WTC11 (cell line): ENCODE data around the gene GALNT17. TPM values are rescaled to one million over a fixed set of nuclear protein-coding genes. Genes with fewer than 3 reads are reported as not detected.

Experiments used
- ATAC-seq: fragments of 200-7000 bp; cut with Tn5 transposase; 2 replicates; pipeline ENCODE4 v1.10.0; 2021; ENCODE audit warnings: mild to moderate bottlenecking, moderate library complexity
- CTCF ChIA-PET: fragments of 300-600 bp; sonication (Branson Sonifier 250); formaldehyde crosslinking; loops from one replicate; lab custom pipeline; 2021; ENCODE audit warnings: antibody characterized with exemption; lab: Charles Lee
- POLR2A ChIA-PET: fragments of 350-600 bp; sonication (Branson Sonifier 250); formaldehyde crosslinking; loops from one replicate; lab custom pipeline; 2021; ENCODE audit warnings: antibody characterized with exemption; lab: Charles Lee
- DNase-seq: peaks from one replicate; pipeline ENCODE4 v3.0.0; 2021; ENCODE audit warnings: low spot score
- H3K27ac Mint-ChIP-seq: 2 replicates; pipeline ENCODE4 v1.8.0; 2021; ENCODE audit warnings: mixed read lengths
- H3K27me3 Mint-ChIP-seq: 2 replicates; pipeline ENCODE4 v1.8.0; 2021; ENCODE audit warnings: low read depth, mild to moderate bottlenecking, moderate library complexity, mixed read lengths
- H3K36me3 Mint-ChIP-seq: 2 replicates; pipeline ENCODE4 v1.8.0; 2021; ENCODE audit warnings: mixed read lengths
- H3K4me1 Mint-ChIP-seq: 2 replicates; pipeline ENCODE4 v1.8.0; 2022; ENCODE audit warnings: mixed read lengths
- H3K4me3 Mint-ChIP-seq: 2 replicates; pipeline ENCODE4 v1.8.0; 2021; ENCODE audit warnings: mild to moderate bottlenecking, moderate library complexity, mixed read lengths
- H3K9me3 Mint-ChIP-seq: 2 replicates; pipeline ENCODE4 v1.8.0; 2021; ENCODE audit warnings: mixed read lengths
- ELF4 ChIP-seq: sonication (generic); formaldehyde crosslinking; IDR thresholded peaks from 2 replicates; pipeline ENCODE4 v1.8.1; 2022; ENCODE audit warnings: low read depth, mild to moderate bottlenecking, moderate library complexity, missing genetic modification reagents
- EMX1 ChIP-seq: fragments of 250-450 bp; sonication (Bioruptor Pico); IDR thresholded peaks from 2 replicates; pipeline ENCODE4 v1.8.0; 2021; ENCODE audit warnings: mild to moderate bottlenecking
- OVOL2 ChIP-seq: fragments of 250-450 bp; sonication (Bioruptor Pico); IDR thresholded peaks from 2 replicates; pipeline ENCODE4 v1.9.0; 2021; ENCODE audit warnings: mild to moderate bottlenecking, borderline replicate concordance
- SP1 ChIP-seq: sonication (generic); formaldehyde crosslinking; conservative IDR thresholded peaks from 2 replicates; pipeline ENCODE4 v1.8.1; 2022; ENCODE audit warnings: missing genetic modification reagents
- TEAD4 ChIP-seq: sonication (generic); formaldehyde crosslinking; IDR thresholded peaks from 2 replicates; pipeline ENCODE4 v1.8.0; 2022; ENCODE audit warnings: mild to moderate bottlenecking, missing genetic modification reagents
- total RNA-seq: library from RNA; stranded (reverse); gene quantifications from 3 replicates; pipeline ENCODE4 v1.2.3, GENCODE V29; 2021
- TF ChIP-seq, protein P1 (sequence below): sonication (generic); formaldehyde crosslinking; IDR thresholded peaks from 2 replicates; pipeline ENCODE4 v1.8.1; 2022; ENCODE audit warnings: low read depth, missing genetic modification reagents, borderline replicate concordance
- TF ChIP-seq, protein P2 (sequence below): sonication (generic); formaldehyde crosslinking; IDR thresholded peaks from 2 replicates; pipeline ENCODE4 v1.8.0; 2022; ENCODE audit warnings: mild to moderate bottlenecking, missing genetic modification reagents
- TF ChIP-seq, protein P3 (sequence below): sonication (generic); formaldehyde crosslinking; IDR thresholded peaks from 2 replicates; pipeline ENCODE4 v1.8.0; 2023; ENCODE audit warnings: mild to moderate bottlenecking, missing genetic modification reagents
- TF ChIP-seq, protein P4 (sequence below): sonication (generic); formaldehyde crosslinking; IDR thresholded peaks from 2 replicates; pipeline ENCODE4 v1.8.1; 2023; ENCODE audit warnings: mild to moderate bottlenecking, missing genetic modification reagents, borderline replicate concordance
- TF ChIP-seq, protein P5 (sequence below): fragments of 250-450 bp; sonication (Bioruptor Pico); IDR thresholded peaks from 2 replicates; pipeline ENCODE4 v2.1.2; 2022; ENCODE audit warnings: mild to moderate bottlenecking, moderate library complexity
- TF ChIP-seq, protein P6 (sequence below): fragments of 250-450 bp; sonication (Bioruptor Pico); IDR thresholded peaks from 2 replicates; pipeline ENCODE4 v1.8.0; 2021; ENCODE audit warnings: mild to moderate bottlenecking
- TF ChIP-seq, protein P7 (sequence below): sonication (generic); formaldehyde crosslinking; IDR thresholded peaks from 2 replicates; pipeline ENCODE4 v1.8.1; 2023; ENCODE audit warnings: mild to moderate bottlenecking, missing genetic modification reagents, moderate library complexity
- TF ChIP-seq, protein P8 (sequence below): fragments of 250-450 bp; sonication (Bioruptor Pico); IDR thresholded peaks from 2 replicates; pipeline ENCODE4 v1.9.0; 2021; ENCODE audit warnings: moderate library complexity, mild to moderate bottlenecking, inconsistent platforms, borderline replicate concordance
- TF ChIP-seq, protein P9 (sequence below): sonication (generic); formaldehyde crosslinking; IDR thresholded peaks from 2 replicates; pipeline ENCODE4 v1.8.0; 2023; ENCODE audit warnings: missing genetic modification reagents

Gene GALNT17
- total RNA-seq, 1 experiment from 2014 or later, result 61.1 TPM

DNA sequence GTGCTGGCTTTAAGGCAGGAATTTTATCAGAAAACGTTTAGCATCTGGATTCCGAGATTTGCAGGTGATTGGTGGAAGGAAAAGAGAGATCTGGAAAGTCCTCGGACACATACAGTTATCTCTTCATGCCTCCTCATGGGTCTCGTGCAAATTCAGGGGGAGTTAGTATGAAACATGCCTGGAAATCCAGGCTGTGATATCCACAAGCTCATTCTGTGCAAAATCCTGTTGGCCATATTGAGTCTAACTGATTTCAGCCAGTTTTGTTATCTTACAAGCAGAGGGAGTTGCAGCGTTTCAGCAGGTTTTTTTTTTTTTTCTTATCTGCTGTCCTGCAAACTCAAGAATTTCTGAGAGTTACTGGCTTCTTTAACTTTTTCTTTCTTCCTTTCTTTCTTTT, 411.5 kb downstream of the GALNT17 start (continued):
- TF ChIP-seq, protein P1, sequence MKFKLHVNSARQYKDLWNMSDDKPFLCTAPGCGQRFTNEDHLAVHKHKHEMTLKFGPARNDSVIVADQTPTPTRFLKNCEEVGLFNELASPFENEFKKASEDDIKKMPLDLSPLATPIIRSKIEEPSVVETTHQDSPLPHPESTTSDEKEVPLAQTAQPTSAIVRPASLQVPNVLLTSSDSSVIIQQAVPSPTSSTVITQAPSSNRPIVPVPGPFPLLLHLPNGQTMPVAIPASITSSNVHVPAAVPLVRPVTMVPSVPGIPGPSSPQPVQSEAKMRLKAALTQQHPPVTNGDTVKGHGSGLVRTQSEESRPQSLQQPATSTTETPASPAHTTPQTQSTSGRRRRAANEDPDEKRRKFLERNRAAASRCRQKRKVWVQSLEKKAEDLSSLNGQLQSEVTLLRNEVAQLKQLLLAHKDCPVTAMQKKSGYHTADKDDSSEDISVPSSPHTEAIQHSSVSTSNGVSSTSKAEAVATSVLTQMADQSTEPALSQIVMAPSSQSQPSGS (CRISPR knock-in tag), result no peak

DNA sequence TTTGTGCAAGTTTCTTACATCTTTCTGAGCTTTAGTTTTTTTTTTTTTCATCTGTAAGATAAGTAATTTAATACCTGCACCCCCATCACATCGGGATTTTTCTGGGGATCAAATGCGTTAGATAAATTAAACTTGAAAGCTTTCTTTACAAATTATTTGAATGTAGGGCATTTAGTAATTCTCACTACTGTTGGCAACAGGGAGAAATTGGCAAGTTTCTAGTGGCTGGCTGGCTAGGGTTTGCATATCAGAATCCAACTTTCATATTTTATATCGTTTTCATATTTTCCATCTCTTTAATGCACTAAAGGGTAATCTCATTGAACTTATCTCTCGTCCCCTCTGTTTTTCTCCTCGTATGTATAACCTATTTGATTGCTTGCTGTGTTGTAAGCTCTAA, 412.9 kb downstream of the GALNT17 start:
- Mint-ChIP-seq H3K4me1 (peaks cover 21% of the 10 kb centered on the region), H3K27ac (no peak overlapping the region), H3K27me3 (no peaks in the 10 kb centered on the region), H3K4me3 (no peak overlapping the region), H3K36me3 (peaks cover 19% of the 10 kb centered on the region), H3K9me3 (peaks cover 16% of the 10 kb centered on the region)
- no peak for DNase-seq
- POLR2A ChIA-PET, result no interaction called here
- CTCF ChIA-PET, result no interaction called here
- ATAC-seq, result no peak
- TF ChIP-seq, protein P2, sequence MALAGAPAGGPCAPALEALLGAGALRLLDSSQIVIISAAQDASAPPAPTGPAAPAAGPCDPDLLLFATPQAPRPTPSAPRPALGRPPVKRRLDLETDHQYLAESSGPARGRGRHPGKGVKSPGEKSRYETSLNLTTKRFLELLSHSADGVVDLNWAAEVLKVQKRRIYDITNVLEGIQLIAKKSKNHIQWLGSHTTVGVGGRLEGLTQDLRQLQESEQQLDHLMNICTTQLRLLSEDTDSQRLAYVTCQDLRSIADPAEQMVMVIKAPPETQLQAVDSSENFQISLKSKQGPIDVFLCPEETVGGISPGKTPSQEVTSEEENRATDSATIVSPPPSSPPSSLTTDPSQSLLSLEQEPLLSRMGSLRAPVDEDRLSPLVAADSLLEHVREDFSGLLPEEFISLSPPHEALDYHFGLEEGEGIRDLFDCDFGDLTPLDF, result no peak
- TF ChIP-seq, protein P3, sequence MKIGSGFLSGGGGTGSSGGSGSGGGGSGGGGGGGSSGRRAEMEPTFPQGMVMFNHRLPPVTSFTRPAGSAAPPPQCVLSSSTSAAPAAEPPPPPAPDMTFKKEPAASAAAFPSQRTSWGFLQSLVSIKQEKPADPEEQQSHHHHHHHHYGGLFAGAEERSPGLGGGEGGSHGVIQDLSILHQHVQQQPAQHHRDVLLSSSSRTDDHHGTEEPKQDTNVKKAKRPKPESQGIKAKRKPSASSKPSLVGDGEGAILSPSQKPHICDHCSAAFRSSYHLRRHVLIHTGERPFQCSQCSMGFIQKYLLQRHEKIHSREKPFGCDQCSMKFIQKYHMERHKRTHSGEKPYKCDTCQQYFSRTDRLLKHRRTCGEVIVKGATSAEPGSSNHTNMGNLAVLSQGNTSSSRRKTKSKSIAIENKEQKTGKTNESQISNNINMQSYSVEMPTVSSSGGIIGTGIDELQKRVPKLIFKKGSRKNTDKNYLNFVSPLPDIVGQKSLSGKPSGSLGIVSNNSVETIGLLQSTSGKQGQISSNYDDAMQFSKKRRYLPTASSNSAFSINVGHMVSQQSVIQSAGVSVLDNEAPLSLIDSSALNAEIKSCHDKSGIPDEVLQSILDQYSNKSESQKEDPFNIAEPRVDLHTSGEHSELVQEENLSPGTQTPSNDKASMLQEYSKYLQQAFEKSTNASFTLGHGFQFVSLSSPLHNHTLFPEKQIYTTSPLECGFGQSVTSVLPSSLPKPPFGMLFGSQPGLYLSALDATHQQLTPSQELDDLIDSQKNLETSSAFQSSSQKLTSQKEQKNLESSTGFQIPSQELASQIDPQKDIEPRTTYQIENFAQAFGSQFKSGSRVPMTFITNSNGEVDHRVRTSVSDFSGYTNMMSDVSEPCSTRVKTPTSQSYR (CRISPR knock-in tag), result no peak

DNA sequence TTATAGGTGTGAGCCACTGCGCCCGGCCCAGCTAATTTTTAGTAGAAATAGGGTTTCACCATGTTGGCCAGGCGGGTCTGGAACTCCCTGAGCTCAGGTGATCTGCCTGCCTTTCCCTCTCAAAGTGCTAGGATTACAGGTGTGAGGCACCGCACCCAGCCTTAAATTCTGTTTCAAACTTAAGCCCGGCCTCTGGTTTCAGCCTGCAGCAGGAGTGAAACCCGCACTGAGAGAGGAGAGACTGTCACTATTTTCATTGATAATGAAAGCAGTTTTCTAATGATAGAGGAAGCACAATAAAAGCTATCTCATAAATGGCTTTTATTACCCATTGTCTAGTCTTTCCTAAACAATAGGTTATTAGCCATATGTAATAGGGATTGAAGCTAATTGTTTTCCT, 415.5 kb downstream of the GALNT17 start:
- Mint-ChIP-seq H3K4me1 (peaks cover 11% of the 10 kb centered on the region), H3K4me3 (no peak overlapping the region), H3K27ac (no peak overlapping the region), H3K27me3 (no peaks in the 10 kb centered on the region), H3K9me3 (peaks cover 28% of the 10 kb centered on the region), H3K36me3 (peaks cover 30% of the 10 kb centered on the region)
- POLR2A ChIA-PET, result no interaction called here
- DNase-seq (no peak), ATAC-seq (no peak)
- CTCF ChIA-PET, result no interaction called here
- TF ChIP-seq TEAD4 (CRISPR knock-in tag) (no peak), SP1 (no peak), EMX1 (CRISPR knock-in tag) (no peak), ELF4 (CRISPR knock-in tag) (no peak), OVOL2 (CRISPR knock-in tag) (no peak)
- TF ChIP-seq, protein P4, sequence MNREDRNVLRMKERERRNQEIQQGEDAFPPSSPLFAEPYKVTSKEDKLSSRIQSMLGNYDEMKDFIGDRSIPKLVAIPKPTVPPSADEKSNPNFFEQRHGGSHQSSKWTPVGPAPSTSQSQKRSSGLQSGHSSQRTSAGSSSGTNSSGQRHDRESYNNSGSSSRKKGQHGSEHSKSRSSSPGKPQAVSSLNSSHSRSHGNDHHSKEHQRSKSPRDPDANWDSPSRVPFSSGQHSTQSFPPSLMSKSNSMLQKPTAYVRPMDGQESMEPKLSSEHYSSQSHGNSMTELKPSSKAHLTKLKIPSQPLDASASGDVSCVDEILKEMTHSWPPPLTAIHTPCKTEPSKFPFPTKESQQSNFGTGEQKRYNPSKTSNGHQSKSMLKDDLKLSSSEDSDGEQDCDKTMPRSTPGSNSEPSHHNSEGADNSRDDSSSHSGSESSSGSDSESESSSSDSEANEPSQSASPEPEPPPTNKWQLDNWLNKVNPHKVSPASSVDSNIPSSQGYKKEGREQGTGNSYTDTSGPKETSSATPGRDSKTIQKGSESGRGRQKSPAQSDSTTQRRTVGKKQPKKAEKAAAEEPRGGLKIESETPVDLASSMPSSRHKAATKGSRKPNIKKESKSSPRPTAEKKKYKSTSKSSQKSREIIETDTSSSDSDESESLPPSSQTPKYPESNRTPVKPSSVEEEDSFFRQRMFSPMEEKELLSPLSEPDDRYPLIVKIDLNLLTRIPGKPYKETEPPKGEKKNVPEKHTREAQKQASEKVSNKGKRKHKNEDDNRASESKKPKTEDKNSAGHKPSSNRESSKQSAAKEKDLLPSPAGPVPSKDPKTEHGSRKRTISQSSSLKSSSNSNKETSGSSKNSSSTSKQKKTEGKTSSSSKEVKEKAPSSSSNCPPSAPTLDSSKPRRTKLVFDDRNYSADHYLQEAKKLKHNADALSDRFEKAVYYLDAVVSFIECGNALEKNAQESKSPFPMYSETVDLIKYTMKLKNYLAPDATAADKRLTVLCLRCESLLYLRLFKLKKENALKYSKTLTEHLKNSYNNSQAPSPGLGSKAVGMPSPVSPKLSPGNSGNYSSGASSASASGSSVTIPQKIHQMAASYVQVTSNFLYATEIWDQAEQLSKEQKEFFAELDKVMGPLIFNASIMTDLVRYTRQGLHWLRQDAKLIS (CRISPR knock-in tag), result no peak
- TF ChIP-seq, protein P1 (CRISPR knock-in tag), result no peak
- TF ChIP-seq, protein P5, sequence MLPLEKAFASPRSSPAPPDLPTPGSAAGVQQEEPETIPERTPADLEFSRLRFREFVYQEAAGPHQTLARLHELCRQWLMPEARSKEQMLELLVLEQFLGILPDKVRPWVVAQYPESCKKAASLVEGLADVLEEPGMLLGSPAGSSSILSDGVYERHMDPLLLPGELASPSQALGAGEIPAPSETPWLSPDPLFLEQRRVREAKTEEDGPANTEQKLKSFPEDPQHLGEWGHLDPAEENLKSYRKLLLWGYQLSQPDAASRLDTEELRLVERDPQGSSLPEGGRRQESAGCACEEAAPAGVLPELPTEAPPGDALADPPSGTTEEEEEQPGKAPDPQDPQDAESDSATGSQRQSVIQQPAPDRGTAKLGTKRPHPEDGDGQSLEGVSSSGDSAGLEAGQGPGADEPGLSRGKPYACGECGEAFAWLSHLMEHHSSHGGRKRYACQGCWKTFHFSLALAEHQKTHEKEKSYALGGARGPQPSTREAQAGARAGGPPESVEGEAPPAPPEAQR, result no peak
- TF ChIP-seq, protein P6, sequence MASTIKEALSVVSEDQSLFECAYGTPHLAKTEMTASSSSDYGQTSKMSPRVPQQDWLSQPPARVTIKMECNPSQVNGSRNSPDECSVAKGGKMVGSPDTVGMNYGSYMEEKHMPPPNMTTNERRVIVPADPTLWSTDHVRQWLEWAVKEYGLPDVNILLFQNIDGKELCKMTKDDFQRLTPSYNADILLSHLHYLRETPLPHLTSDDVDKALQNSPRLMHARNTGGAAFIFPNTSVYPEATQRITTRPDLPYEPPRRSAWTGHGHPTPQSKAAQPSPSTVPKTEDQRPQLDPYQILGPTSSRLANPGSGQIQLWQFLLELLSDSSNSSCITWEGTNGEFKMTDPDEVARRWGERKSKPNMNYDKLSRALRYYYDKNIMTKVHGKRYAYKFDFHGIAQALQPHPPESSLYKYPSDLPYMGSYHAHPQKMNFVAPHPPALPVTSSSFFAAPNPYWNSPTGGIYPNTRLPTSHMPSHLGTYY (CRISPR knock-in tag), result no peak
- TF ChIP-seq, protein P7, sequence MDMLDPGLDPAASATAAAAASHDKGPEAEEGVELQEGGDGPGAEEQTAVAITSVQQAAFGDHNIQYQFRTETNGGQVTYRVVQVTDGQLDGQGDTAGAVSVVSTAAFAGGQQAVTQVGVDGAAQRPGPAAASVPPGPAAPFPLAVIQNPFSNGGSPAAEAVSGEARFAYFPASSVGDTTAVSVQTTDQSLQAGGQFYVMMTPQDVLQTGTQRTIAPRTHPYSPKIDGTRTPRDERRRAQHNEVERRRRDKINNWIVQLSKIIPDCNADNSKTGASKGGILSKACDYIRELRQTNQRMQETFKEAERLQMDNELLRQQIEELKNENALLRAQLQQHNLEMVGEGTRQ (CRISPR knock-in tag), result no peak
- TF ChIP-seq, protein P8, sequence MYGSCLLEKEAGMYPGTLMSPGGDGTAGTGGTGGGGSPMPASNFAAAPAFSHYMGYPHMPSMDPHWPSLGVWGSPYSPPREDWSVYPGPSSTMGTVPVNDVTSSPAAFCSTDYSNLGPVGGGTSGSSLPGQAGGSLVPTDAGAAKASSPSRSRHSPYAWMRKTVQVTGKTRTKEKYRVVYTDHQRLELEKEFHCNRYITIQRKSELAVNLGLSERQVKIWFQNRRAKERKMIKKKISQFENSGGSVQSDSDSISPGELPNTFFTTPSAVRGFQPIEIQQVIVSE (CRISPR knock-in tag), result no peak
- TF ChIP-seq, protein P9, sequence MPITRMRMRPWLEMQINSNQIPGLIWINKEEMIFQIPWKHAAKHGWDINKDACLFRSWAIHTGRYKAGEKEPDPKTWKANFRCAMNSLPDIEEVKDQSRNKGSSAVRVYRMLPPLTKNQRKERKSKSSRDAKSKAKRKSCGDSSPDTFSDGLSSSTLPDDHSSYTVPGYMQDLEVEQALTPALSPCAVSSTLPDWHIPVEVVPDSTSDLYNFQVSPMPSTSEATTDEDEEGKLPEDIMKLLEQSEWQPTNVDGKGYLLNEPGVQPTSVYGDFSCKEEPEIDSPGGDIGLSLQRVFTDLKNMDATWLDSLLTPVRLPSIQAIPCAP (CRISPR knock-in tag), result no peak
